ENCODE results near the gene LIN28A.

The LIN28A gene

DNA sequence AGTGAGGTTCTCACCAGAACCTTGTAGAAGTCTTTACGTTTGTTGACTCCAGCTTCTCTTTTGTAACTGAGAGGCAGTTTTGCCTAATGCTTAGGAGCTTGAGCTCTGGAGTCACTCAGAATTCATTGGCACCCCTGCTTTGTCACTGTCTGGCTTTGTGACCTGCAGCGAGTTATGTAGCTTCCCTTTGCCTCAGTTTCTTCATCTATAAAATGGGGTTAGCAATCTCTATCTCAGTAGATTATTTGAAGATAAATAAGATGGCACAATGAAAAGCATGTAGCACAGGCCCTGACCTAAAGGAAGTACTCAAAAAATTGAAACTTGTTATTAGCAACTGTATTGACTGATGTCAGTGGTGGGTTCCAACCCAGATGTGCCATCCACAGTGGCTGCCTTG lies 29.6 kb downstream of the LIN28A start:
- DNase-seq, result no peak
- peaks cover 91% of the 10 kb centered on the region for H3K36me3 Mint-ChIP-seq (ENCODE audit: low read depth)
- no peaks in the 10 kb centered on the region for H3K4me1 Mint-ChIP-seq (ENCODE audit: low read depth)
- H3K9me3 Mint-ChIP-seq, result no peaks in the 10 kb centered on the region
- no peak overlapping the region for H3K27ac Mint-ChIP-seq
- H3K27me3 Mint-ChIP-seq, result no peaks in the 10 kb centered on the region
- no peak overlapping the region for H3K4me3 Mint-ChIP-seq

DNA sequence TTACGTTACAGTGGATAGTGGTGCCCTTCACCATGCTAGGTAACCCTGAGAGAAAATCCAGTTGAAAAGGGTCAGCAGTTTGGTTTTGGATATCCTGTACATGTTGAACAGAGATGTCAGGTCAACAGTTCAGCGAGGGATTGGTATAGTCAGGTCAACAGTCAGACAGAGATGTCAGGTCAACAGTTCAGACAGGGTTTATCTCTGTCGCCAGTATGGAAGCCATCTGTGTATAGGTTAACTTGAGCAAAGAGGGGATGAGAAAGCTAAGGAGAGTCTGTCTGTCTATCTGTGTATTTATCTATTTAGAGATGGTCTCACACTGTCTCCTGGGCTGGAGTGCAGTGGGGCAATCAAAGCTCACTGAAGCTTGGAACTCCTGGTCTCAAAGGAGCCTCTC lies 39.3 kb downstream of the LIN28A start:
- Mint-ChIP-seq H3K27ac (no peak overlapping the region), H3K4me1 (ENCODE audit: low read depth) (no peaks in the 10 kb centered on the region), H3K4me3 (no peak overlapping the region), H3K36me3 (ENCODE audit: low read depth) (peaks cover 90% of the 10 kb centered on the region), H3K9me3 (no peaks in the 10 kb centered on the region), H3K27me3 (no peaks in the 10 kb centered on the region)
- DNase-seq, result no peak

DNA sequence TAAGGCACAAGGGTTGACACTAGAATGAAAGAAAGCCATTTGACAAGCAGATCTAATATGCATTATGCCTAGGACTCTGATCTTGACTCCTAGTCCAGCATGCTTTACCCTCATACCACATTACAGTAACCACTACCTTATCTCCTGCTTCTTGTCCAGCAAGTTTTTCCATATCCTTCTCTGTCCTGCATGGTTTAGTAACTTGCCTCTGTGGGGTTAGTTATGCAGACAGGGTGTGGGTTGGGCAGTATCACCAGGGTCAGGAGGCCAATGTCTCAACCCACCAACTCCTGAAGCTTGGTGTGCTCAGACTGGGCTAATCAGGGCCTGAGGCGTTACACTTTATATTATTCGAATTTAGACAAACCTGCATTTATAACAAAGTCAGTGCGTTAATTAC lies 40.3 kb downstream of the LIN28A start:
- Mint-ChIP-seq H3K36me3 (ENCODE audit: low read depth) (peaks cover 92% of the 10 kb centered on the region), H3K9me3 (no peaks in the 10 kb centered on the region)

DNA sequence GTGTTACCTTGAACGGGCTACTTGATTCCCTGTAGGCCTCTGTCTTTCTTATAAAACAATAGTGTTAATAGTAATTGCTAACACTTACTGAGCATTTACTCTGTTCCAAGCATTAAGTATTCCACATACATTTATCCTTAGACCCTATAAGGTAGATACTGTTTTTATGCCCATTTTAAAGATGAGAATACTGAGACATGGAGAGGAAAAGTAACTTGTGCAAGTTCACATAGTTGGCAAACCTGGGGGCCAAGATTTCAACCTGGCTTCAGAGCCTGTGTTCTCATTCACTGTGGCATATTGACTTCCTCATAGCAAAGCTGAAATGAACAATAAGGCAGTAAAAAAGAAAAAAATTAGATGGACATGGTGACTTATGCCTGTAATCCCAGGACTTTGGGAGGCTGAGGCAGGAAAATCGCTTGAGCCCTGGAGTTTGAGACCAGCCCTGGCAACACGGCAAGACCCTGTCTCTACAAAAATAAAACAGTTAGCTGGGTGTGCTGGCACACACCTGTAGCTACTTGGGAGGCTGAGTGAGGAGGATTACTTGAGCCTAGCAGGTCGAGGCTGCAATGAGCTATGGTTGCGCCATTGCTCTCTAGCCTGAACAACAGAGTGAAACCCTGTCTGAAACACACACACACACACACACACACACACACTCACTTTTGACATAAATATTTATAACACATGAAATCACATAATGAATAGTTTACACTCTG lies 42.0 kb downstream of the LIN28A start:
- Mint-ChIP-seq H3K9me3 (no peaks in the 10 kb centered on the region), H3K4me1 (ENCODE audit: low read depth) (peaks cover 4% of the 10 kb centered on the region), H3K36me3 (ENCODE audit: low read depth) (peaks cover 85% of the 10 kb centered on the region), H3K27ac (no peak overlapping the region), H3K4me3 (no peak overlapping the region), H3K27me3 (no peaks in the 10 kb centered on the region)
- DNase-seq, result no peak

More for the DNA sequence above, 40.3 kb downstream of the LIN28A start:
- H3K27me3 Mint-ChIP-seq, result no peaks in the 10 kb centered on the region
- no peak overlapping the region for H3K4me3 Mint-ChIP-seq
- no peak overlapping the region for H3K27ac Mint-ChIP-seq
- DNase-seq, result no peak
- H3K4me1 Mint-ChIP-seq (ENCODE audit: low read depth), result peaks cover 4% of the 10 kb centered on the region

DNA sequence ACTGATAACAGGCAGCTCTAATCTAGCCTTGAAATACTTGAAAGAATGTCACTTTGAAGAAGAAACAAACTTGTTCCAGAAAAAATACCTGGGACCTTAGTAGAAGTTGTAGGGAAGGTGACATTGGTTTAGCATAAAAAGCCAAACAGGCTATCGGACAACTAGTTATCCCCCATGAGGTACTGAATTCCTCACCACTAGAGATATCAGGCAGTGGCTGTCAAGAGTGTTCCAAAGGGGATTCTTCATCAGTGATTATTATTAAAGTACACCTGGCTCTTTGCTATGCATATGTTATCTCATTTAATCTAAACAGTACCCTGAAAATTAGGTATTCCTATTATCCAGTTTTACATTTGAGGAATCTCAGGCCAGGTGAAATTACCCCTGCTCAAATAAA lies 48.5 kb downstream of the LIN28A start:
- peaks cover 4% of the 10 kb centered on the region for H3K4me1 Mint-ChIP-seq (ENCODE audit: low read depth)
- no peaks in the 10 kb centered on the region for H3K9me3 Mint-ChIP-seq
- H3K27ac Mint-ChIP-seq, result no peak overlapping the region
- peaks cover 88% of the 10 kb centered on the region for H3K36me3 Mint-ChIP-seq (ENCODE audit: low read depth)
- H3K4me3 Mint-ChIP-seq, result no peak overlapping the region
- no peak for DNase-seq
- no peaks in the 10 kb centered on the region for H3K27me3 Mint-ChIP-seq

DNA sequence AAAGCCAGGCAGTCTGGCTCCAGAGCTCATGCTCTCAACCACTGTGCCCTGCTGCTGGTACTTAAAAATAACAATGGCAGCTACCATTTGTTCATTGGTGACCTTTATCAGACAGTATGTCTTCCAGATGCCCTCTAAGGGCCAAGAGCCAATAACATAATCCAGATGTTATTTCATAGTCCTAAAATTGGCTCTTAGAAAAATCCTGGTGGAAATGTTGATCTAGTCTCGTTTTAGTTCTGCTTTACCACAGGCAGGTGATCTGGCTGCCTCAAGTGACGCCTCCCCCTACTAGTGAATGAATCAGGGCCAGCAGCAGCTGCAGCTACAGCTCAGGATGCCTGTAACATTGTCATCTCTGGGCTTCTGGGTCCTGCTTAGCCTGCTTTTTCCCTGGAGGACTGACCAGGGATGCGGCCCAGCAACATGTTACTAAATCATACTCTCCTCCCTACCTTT lies 49.0 kb downstream of the LIN28A start:
- no peaks in the 10 kb centered on the region for H3K9me3 Mint-ChIP-seq
- no peak for DNase-seq
- no peak overlapping the region for H3K27ac Mint-ChIP-seq
- no peak overlapping the region for H3K4me3 Mint-ChIP-seq
- peaks cover 89% of the 10 kb centered on the region for H3K36me3 Mint-ChIP-seq (ENCODE audit: low read depth)
- H3K27me3 Mint-ChIP-seq, result no peaks in the 10 kb centered on the region
- peaks cover 4% of the 10 kb centered on the region for H3K4me1 Mint-ChIP-seq (ENCODE audit: low read depth)

DNA sequence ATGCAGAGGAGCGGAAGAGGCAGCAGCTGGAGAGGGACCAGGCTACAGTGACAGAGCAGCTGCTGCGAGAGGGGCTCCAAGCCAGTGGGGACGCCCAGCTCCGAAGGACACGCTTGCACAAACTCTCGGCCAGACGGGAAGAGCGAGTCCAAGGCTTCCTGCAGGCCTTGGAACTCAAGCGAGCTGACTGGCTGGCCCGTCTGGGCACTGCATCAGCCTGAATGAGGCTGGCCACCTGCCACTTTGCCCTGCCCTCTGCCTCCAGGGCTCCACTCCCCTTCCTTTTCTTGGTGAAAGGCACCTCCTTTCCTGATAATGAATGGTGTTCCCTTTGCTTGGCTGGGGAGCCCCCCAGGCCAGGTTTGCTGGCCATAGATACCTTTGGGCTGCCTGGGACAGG lies 58.3 kb downstream of the LIN28A start:
- H3K36me3 Mint-ChIP-seq (ENCODE audit: low read depth), result peaks cover 81% of the 10 kb centered on the region
- peak overlapping the region; percentile 38 for H3K27ac Mint-ChIP-seq
- peaks cover 25% of the 10 kb centered on the region for H3K4me1 Mint-ChIP-seq (ENCODE audit: low read depth)
- DNase-seq, result no peak
- no peaks in the 10 kb centered on the region for H3K27me3 Mint-ChIP-seq
- no peak overlapping the region for H3K4me3 Mint-ChIP-seq
- H3K9me3 Mint-ChIP-seq, result no peaks in the 10 kb centered on the region

DNA sequence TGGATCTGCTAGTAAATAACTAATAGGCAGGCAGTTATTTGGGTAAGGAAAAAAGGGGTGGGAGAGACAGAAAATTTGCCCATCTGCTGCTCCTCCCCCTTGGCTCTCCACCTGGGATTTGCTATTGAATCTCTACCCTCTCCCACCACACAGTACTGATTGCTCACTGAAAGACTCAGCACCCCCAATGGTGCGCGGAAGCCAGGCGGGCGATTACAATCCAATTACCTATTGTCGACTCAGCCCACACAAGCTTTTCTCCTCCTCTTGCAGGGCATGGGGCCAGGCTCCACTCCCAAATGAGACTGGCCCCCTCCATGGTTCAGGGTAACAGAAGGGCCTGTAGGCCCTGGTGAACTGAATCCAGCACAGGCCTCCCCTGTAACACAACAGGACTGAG lies 58.9 kb downstream of the LIN28A start:
- Mint-ChIP-seq H3K27ac (peak overlapping the region; percentile 48), H3K4me1 (ENCODE audit: low read depth) (peaks cover 32% of the 10 kb centered on the region), H3K4me3 (no peak overlapping the region), H3K9me3 (no peaks in the 10 kb centered on the region), H3K36me3 (ENCODE audit: low read depth) (peaks cover 81% of the 10 kb centered on the region), H3K27me3 (no peaks in the 10 kb centered on the region)
- no peak for DNase-seq

DNA sequence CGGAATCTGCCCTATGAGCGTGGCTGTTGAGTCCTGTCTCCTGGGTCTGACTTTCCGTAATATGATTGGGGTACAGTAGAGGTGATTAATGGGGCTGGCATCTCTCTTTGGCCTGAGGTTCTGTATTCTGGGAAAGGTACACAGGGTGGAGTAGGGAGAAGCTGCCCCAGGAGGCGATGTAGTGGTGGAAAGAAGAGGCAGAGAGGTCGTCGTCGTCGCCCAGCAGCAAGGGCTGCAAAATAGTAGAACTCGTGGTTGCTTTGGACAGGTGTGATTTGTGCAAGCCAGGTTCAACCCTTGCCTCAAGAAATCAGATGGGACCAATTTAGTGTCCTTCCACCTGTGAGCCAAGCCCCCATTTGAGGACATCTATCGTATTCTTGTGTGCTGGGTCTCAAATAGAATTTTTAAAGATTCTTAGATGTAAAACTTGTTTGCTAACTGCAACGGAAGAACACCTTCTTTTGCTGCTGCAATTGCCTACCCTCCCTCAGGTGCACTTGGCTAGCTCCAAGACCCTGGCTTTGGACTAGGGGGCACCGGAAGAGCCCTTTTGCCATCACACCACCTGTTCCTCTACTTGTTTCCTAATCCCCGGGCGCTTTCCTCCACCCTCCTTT lies 60.4 kb downstream of the LIN28A start:
- H3K27me3 Mint-ChIP-seq, result no peaks in the 10 kb centered on the region
- H3K9me3 Mint-ChIP-seq, result no peaks in the 10 kb centered on the region
- DNase-seq, result no peak
- H3K4me1 Mint-ChIP-seq (ENCODE audit: low read depth), result peaks cover 39% of the 10 kb centered on the region
- H3K36me3 Mint-ChIP-seq (ENCODE audit: low read depth), result peaks cover 79% of the 10 kb centered on the region
- peak overlapping the region; percentile 97 for H3K27ac Mint-ChIP-seq
- peak overlapping the region; percentile 91 for H3K4me3 Mint-ChIP-seq

DNA sequence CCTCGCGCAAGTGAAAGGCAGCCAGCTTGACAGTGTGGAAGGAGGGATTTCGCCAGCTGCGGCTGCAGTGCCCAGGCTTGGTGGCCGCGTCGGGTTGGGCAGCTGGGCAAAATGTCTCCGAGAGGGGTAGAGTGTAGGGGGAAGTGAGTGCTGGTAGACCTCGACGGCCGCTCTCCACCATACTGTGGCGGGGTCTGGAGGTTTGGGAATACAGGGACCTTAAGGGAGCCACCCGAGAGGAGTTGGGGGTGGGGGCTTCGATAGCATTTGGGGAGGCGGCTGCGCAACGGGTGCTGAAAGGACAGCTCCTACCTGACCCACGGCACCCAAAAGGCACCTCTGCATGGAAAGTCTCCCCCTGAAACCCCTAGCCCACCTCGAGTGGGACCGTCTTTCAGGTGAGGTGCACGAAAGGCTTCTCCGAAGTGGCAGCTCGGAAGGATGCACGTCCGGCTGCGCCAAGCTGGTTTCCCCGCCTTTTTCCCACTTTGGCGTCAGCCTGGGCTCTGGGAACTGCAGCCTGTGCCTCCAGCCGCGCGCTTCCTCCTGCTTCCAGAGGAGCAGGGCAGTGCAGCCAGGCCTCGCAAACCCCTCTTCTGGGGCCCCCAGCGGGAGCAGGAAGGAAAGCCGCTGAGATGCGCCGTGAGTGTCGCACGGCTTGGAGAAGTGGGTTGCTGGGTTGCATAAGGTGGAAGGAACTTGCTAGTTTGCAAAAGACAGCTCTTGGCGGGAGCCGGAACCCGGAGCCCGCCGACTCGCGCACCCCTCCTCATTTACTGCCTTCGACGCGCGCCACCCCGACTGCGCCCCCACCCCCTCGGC lies 61.1 kb downstream of the LIN28A start:
- Mint-ChIP-seq H3K4me3 (peak overlapping the region; percentile 91), H3K9me3 (no peaks in the 10 kb centered on the region), H3K27me3 (no peaks in the 10 kb centered on the region), H3K27ac (peak overlapping the region; percentile 97), H3K36me3 (ENCODE audit: low read depth) (peaks cover 79% of the 10 kb centered on the region), H3K4me1 (ENCODE audit: low read depth) (peaks cover 46% of the 10 kb centered on the region)
- DNase-seq, result no peak

DNA sequence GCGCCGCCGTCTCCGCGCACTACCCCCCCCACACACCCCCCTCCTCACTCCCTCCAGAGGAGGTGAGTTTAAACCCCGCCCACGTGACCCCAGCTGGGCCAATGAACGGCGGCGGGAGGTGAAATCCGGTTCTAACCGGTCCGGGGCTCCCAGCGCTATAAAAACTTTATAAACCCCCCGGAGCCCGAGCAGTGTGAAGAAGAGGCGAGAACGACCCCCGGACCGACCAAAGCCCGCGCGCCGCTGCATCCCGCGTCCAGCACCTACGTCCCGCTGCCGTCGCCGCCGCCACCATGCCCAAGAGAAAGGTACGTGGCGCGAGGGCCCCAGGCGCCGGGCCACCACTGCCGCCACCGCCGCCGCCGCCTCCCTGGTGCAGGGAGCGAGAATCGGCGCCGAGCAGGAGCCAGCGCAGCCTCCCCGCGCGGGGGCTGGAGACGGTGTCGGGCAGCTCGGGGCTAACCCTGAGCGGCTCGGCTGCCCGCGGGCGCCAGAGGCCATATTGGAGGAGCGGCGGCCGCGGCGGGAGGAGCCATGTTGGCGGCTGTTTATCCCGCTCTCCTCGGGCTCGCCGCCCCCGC lies 61.8 kb downstream of the LIN28A start, which contains the start of gene HMGN2:
Gene HMGN2, plus strand, starts transcription at position 121 of the 581 bp plus-strand sequence. Its CDS starts 173 bp downstream, at position 294.
- H3K27me3 Mint-ChIP-seq, result no peaks in the 10 kb centered on the region
- peak; percentile 90 for DNase-seq
- peak within 1 kb of the TSS; percentile 92 for H3K4me3 Mint-ChIP-seq
- no peaks in the 10 kb centered on the region for H3K9me3 Mint-ChIP-seq
- peak within 1 kb of the TSS; percentile 97 for H3K27ac Mint-ChIP-seq
- H3K4me1 Mint-ChIP-seq (ENCODE audit: low read depth), result peaks cover 51% of the 10 kb centered on the region
- peaks cover 79% of the 10 kb centered on the region for H3K36me3 Mint-ChIP-seq (ENCODE audit: low read depth)

DNA sequence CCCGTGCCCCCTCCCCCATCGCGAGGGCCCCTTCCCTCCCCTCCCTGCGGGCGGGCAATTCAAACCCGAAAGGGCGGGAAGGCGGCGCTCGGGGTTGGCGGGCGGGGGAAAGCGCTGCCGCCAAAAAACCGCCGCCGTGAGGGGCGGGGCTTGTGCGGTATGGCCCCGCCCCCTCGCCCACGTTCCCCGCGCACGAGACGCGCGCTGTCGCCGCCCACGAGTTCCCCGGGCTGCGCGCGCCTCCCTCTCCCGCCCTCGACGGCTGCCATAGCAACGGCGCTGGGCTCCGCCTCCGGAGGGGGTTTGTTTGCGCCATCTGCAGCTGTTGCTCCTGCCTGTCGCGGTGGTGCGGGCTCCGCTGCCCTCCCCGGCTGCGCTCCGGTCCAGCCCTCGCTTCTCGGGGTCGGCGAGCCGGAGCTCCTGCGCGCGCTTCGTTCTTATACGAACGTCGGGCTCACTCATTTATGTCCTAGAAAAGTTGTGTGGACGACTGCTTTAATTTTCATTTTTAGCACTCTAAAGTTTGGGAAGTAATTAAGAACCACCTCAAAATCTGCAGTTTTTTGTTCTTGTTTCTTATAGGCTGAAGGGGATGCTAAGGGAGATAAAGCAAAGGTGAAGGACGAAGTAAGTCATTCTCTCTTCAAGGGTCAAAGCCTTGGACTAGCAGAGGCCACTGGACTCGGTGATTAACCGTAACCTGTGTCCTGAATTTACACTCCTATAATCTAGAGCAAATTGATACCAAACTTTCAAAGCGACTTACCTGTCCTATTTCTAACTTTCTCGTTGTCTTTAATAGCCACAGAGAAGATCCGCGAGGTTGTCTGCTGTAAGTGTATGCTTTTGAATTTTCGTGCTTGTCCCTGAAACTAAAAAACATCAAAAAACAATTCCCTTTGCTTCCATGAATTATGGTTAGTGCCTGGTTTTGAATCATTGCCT lies 62.6 kb downstream of the LIN28A start:
- Mint-ChIP-seq H3K27me3 (no peaks in the 10 kb centered on the region), H3K4me1 (ENCODE audit: low read depth) (peaks cover 55% of the 10 kb centered on the region), H3K36me3 (ENCODE audit: low read depth) (peaks cover 78% of the 10 kb centered on the region), H3K4me3 (peak overlapping the region; percentile 92), H3K27ac (peak overlapping the region; percentile 90), H3K9me3 (no peaks in the 10 kb centered on the region)
- peak; percentile 97 for DNase-seq

DNA sequence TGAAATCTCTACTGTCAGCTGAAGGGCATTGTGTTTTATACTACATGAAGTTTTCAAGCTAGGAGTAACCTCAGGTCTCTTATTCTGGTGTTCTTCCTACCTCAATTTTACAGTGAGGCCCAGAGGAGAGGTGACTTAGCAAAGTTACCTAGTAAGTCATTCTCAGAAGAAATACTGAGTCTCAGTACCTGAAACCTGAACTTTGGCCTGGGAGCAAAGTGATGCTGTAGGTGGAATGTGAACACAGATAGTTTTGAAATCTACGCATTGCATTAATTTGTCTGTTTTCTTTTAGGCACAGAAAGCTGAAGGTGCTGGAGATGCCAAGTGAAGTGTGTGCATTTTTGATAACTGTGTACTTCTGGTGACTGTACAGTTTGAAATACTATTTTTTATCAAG lies 64.2 kb downstream of the LIN28A start:
- peak overlapping the region; percentile 90 for H3K27ac Mint-ChIP-seq
- H3K9me3 Mint-ChIP-seq, result no peaks in the 10 kb centered on the region
- no peaks in the 10 kb centered on the region for H3K27me3 Mint-ChIP-seq
- H3K36me3 Mint-ChIP-seq (ENCODE audit: low read depth), result peaks cover 74% of the 10 kb centered on the region
- no peak for DNase-seq
- peaks cover 55% of the 10 kb centered on the region for H3K4me1 Mint-ChIP-seq (ENCODE audit: low read depth)
- H3K4me3 Mint-ChIP-seq, result peak overlapping the region; percentile 92
